GM12878 (cell line): ENCODE data around the gene RIPK4. TPM values are rescaled to one million over a fixed set of nuclear protein-coding genes. Genes with fewer than 3 reads are reported as not detected.
"Not testable (repeated sequence)": the region's sequence is repeated elsewhere in the genome, so short reads cannot be mapped to it uniquely, and the experiment has no call there.

Experiments
- ATAC-seq: fragments of 200-7000 bp; cut with Tn5 transposase; 3 replicates; pipeline ENCODE4 v1.9.1; 2020; ENCODE audit warnings: mild to moderate bottlenecking, moderate library complexity
- BruUV-seq: library from RNA; stranded (reverse); fragments of 400-500 nt; replicated peaks from 2 replicates; lab custom pipeline; 2021; lab: Mats Ljungman, UMichigan
- CTCF ChIA-PET: fragments of 300-600 bp; sonication (Branson Sonifier 250); formaldehyde crosslinking; extraction: SDS; loops from one replicate; lab custom pipeline; 2021; ENCODE audit warnings: inconsistent platforms; lab: Yijun Ruan, JAX
- POLR2A ChIA-PET: fragments of 350-600 bp; formaldehyde crosslinking; extraction: SDS; loops from one replicate; lab custom pipeline; 2021; ENCODE audit warnings: inconsistent platforms; lab: Charles Lee
- RAD21 ChIA-PET: fragments of 300-600 bp; sonication (Branson Sonifier 250); formaldehyde crosslinking; loops from one replicate; lab custom pipeline; 2023; ENCODE audit warnings: antibody characterized with exemption; ENCODE audit not compliant: unreplicated experiment; lab: Charles Lee
- SMC1A ChIA-PET: fragments of 300-600 bp; sonication (Branson Sonifier 250); formaldehyde crosslinking; loops from one replicate; lab custom pipeline; 2023; ENCODE audit not compliant: unreplicated experiment, uncharacterized antibody; lab: Charles Lee
- DNase-seq: peaks from one replicate; pipeline ENCODE4 v3.0.0-alpha.2; 2011; ENCODE audit warnings: low read depth, low spot score
- FAIRE-seq: peaks from 3 replicates; lab custom pipeline; 2011; peaks lifted over from hg19 to GRCh38; lab: Jason Lieb, UNC
- H2AFZ ChIP-seq: 2 replicates; pipeline ENCODE4 v1.6.0; 2011; ENCODE audit warnings: low read depth, low read length, control low read depth; ENCODE audit not compliant: control insufficient read depth
- H3K27ac ChIP-seq: 2 replicates; pipeline ENCODE4 v1.5.1; 2011; ENCODE audit warnings: control low read depth; ENCODE audit not compliant: control insufficient read depth, insufficient read depth
- H3K27me3 ChIP-seq, 2 experiments: replicated peaks in 1 of 2; 2 replicates each; pipeline versions ENCODE4 v1.6.0 to v1.6.1; 2011; ENCODE audit warnings: low read length in 1 of 2; ENCODE audit not compliant: control insufficient read depth in 2 of 2, insufficient read depth in 2 of 2
- H3K36me3 ChIP-seq, 2 experiments: 2 replicates each; pipeline ENCODE4 v1.5.1; 2011; ENCODE audit warnings: low read length in 1 of 2; ENCODE audit not compliant: control insufficient read depth in 2 of 2, insufficient read depth in 2 of 2
- H3K4me1 ChIP-seq: 2 replicates; pipeline ENCODE4 v1.6.1; 2011; ENCODE audit warnings: mild to moderate bottlenecking, low read length, moderate library complexity, mixed read lengths; ENCODE audit not compliant: control insufficient read depth, insufficient read depth
- H3K4me2 ChIP-seq: 2 replicates; pipeline ENCODE4 v1.6.0; 2011; ENCODE audit warnings: control low read depth; ENCODE audit not compliant: control insufficient read depth, insufficient read depth
- H3K4me3 ChIP-seq: fragments of 200-600 bp; sonication (generic); 2 replicates; pipeline ENCODE4 v1.5.1; 2016
- H3K79me2 ChIP-seq: 2 replicates; pipeline ENCODE4 v1.6.0; 2011; ENCODE audit warnings: low read length; ENCODE audit not compliant: control insufficient read depth, insufficient read depth
- H3K9ac ChIP-seq: 2 replicates; pipeline ENCODE4 v1.8.0; 2011; ENCODE audit warnings: low read length, control low read depth, mixed read lengths; ENCODE audit not compliant: control insufficient read depth, insufficient read depth
- H3K9me3 ChIP-seq: replicated peaks from 3 replicates; pipeline ENCODE4 v1.5.1; 2011; ENCODE audit warnings: mild to moderate bottlenecking, low read length; ENCODE audit not compliant: control insufficient read depth, insufficient read depth
- H4K20me1 ChIP-seq: 2 replicates; pipeline ENCODE4 v1.6.0; 2011; ENCODE audit not compliant: control insufficient read depth, insufficient read depth
- MTA2 ChIP-seq: fragments of 450-650 bp; IDR thresholded peaks from 2 replicates; pipeline ENCODE4 v1.6.1; 2016; ENCODE audit warnings: low read depth, mild to moderate bottlenecking, moderate library complexity
- NKRF ChIP-seq: fragments of 450-650 bp; conservative IDR thresholded peaks from 2 replicates; pipeline ENCODE4 v1.6.1; 2017; ENCODE audit warnings: mild to moderate bottlenecking, moderate library complexity
- RUNX3 ChIP-seq: IDR thresholded peaks from 2 replicates; pipeline ENCODE4 v1.6.1; 2012; ENCODE audit warnings: low read length, inconsistent platforms
- WGBS: methylation state at CpG from one replicate; pipeline ENCODE4 v1.1.6; 2016; ENCODE audit warnings: low lambda C conversion rate; ENCODE audit not compliant: insufficient replicate concordance, insufficient coverage; ENCODE audit errors: missing lambda C conversion rate; 5-methylcytosine and 5-hydroxymethylcytosine counted together
- in situ Hi-C: fragments of 300-500 bp; cut with MboI; formaldehyde crosslinking; loops from 9 replicates; pipeline ENCODE4 v1.14.3; 2018; ENCODE audit warnings: mixed read lengths
- intact Hi-C: fragments of 100-400 bp; cut with micrococcal nuclease; formaldehyde crosslinking; loops from one replicate; pipeline ENCODE4 v1.14.2; 2022; ENCODE audit not compliant: unreplicated experiment
- polyA plus RNA-seq, 11 experiments: library from polyadenylated mRNA; depleted of rRNA in 4 of 11; unstranded in 6 of 11; stranded (reverse) in 5 of 11; fragments of >200 nt; fragmentation: Nextera tagmentation in 4 of 11; fragmentation: Illumina TruSeq in 1 of 11; extraction: Ambion mirVana in 4 of 11; extraction: Trizol in 1 of 11; gene quantifications; 1 replicate in 1 of 11; 2 replicates in 10 of 11; pipeline versions ENCODE4 v1.2.1 to v1.2.3, GENCODE V29; 2011 to 2016; ENCODE audit warnings: inconsistent platforms in 2 of 11, missing spikeins in 2 of 11, low read depth in 1 of 11
- total RNA-seq, 4 experiments: library from RNA; depleted of rRNA in 3 of 4; stranded (reverse); fragments of >200 nt in 3 of 4; fragmentation: Illumina TruSeq in 1 of 4; extraction: Trizol in 1 of 4; gene quantifications; 2 replicates each; pipeline versions ENCODE4 v1.2.1 to v1.2.3, GENCODE V29; 2013 to 2021
- TF ChIP-seq, protein P1 (sequence below): IDR thresholded peaks from 2 replicates; pipeline ENCODE4 v1.6.1; 2012; ENCODE audit warnings: low read depth, low read length, improper control_type of control experiment

The RIPK4 gene
- total and polyA plus RNA-seq, 10 of the 15 experiments (the other 5 are each of a cell fraction or from before 2014, with no cell fraction given): 0.05 TPM; not detected in 9

- TF ChIP-seq NKRF (no peak), RUNX3 (no peak), MTA2 (no peak)
- TF ChIP-seq, protein P1, sequence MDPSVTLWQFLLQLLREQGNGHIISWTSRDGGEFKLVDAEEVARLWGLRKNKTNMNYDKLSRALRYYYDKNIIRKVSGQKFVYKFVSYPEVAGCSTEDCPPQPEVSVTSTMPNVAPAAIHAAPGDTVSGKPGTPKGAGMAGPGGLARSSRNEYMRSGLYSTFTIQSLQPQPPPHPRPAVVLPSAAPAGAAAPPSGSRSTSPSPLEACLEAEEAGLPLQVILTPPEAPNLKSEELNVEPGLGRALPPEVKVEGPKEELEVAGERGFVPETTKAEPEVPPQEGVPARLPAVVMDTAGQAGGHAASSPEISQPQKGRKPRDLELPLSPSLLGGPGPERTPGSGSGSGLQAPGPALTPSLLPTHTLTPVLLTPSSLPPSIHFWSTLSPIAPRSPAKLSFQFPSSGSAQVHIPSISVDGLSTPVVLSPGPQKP: no peak
These were observed 41.3 kb downstream of the RIPK4 start (continued) for GRCh38 chr21:41725421-41726031.

GRCh38 chr21:41723835-41724234 lies 43.0 kb downstream of the RIPK4 start:
- DNase-seq, H2AFZ ChIP-seq, H3K27me3 ChIP-seq, RAD21 ChIA-PET, FAIRE-seq, H3K27ac ChIP-seq, BruUV-seq, POLR2A ChIA-PET, H3K9ac ChIP-seq, H3K4me2 ChIP-seq, H3K4me1 ChIP-seq, SMC1A ChIA-PET, H3K9me3 ChIP-seq, H3K79me2 ChIP-seq, in situ Hi-C loops, H3K36me3 ChIP-seq, ATAC-seq, H4K20me1 ChIP-seq, intact Hi-C loops, H3K4me3 ChIP-seq: not testable (repeated sequence)
- WGBS: 31% methylated on average over 9 of the region's 9 CpGs
- CTCF ChIA-PET: interaction anchor here (2.3 kb wide), 1 partner anchor 111 kb away, joined by 7 read pairs; no protein-coding TSS in a partner anchor
